Esophagus muscularis mucosa (tissue), 4 donors: Measurements from ENCODE around the gene DIP2B.
A peak's percentile ranks its signal among the peaks of the same experiment; 100 is the strongest.

ENCODE experiments used
- CTCF ChIP-seq, 3 experiments: fragments of 200-600 bp in 2 of 3; fragments of 450-650 bp in 1 of 3; sonication (generic) in 2 of 3; IDR thresholded peaks; one replicate each; pipeline ENCODE4 v1.5.1; 2017 to 2019; ENCODE audit warnings: antibody characterized with exemption in 3 of 3, mild to moderate bottlenecking in 2 of 3, moderate library complexity in 1 of 3
- EP300 ChIP-seq: sonication (generic); formaldehyde crosslinking; IDR thresholded peaks from one replicate; pipeline ENCODE4 v1.6.1; 2017; ENCODE audit warnings: antibody characterized with exemption
- POLR2A ChIP-seq: fragments of 450-650 bp; IDR thresholded peaks from one replicate; pipeline ENCODE4 v1.6.1; 2017; ENCODE audit warnings: antibody characterized with exemption, moderate library complexity, mild to moderate bottlenecking, low read depth
- POLR2AphosphoS5 ChIP-seq, 2 donors: sonication (generic); formaldehyde crosslinking; IDR thresholded peaks; one replicate each; pipeline ENCODE4 v1.6.1; 2017; ENCODE audit warnings: antibody characterized with exemption in 2 of 2

GRCh38 chr12:50690925-50691324 lies 186.1 kb downstream of the DIP2B start:
- TF ChIP-seq POLR2AphosphoS5 (IDR thresholded peaks at IDR 0.05) (peak in 1 of 2 donors; percentile 7), CTCF (IDR thresholded peaks at IDR 0.05) (no peak), EP300 (no peak), POLR2A (no peak)
